PC-3 (cell line): Measurements from ENCODE around the gene CDH13. TPM values are rescaled to one million over a fixed set of nuclear protein-coding genes. Genes with fewer than 3 reads are reported as not detected.

Experiments
- ATAC-seq: fragments of 200-7000 bp; cut with Tn5 transposase; 2 replicates; pipeline ENCODE4 v1.9.1; 2020; ENCODE audit warnings: mild to moderate bottlenecking, moderate library complexity
- BruUV-seq: library from RNA; stranded (reverse); fragments of 400-500 nt; replicated peaks from 2 replicates; lab custom pipeline; 2021; lab: Mats Ljungman, UMichigan
- CTCF ChIA-PET: fragments of 300-600 bp; sonication (Branson Sonifier 250); formaldehyde crosslinking; loops from one replicate; lab custom pipeline; 2022; ENCODE audit warnings: antibody characterized with exemption; lab: Charles Lee
- POLR2A ChIA-PET: fragments of 300-600 bp; sonication (Branson Sonifier 250); formaldehyde crosslinking; loops from one replicate; lab custom pipeline; 2022; ENCODE audit warnings: antibody characterized with exemption; ENCODE audit not compliant: unreplicated experiment; lab: Charles Lee
- DNase-seq: peaks from one replicate; pipeline ENCODE4 v3.0.0-alpha.2; 2015
- H2AFZ ChIP-seq: fragments of 300-600 bp; sonication (generic); 2 replicates; pipeline ENCODE4 v1.6.0; 2016; ENCODE audit warnings: antibody characterized with exemption, low read length
- H3F3A ChIP-seq: fragments of 300-600 bp; sonication (generic); one replicate; pipeline ENCODE4 v1.6.0; 2017; ENCODE audit warnings: antibody characterized with exemption, low read length, control low read depth, mild to moderate bottlenecking; ENCODE audit not compliant: unreplicated experiment
- H3K27ac ChIP-seq: fragments of 300-600 bp; sonication (generic); 2 replicates; pipeline ENCODE4 v1.5.1; 2016; ENCODE audit warnings: mild to moderate bottlenecking, low read length
- H3K27me3 ChIP-seq: fragments of 300-600 bp; sonication (generic); 2 replicates; pipeline ENCODE4 v1.6.1; 2016; ENCODE audit warnings: low read length, mixed read lengths
- H3K36me3 ChIP-seq: fragments of 300-600 bp; sonication (generic); 2 replicates; pipeline ENCODE4 v1.6.1; 2016; ENCODE audit warnings: low read depth, mixed run types, low read length, mixed read lengths
- H3K4me1 ChIP-seq: fragments of 300-600 bp; sonication (generic); 2 replicates; pipeline ENCODE4 v1.5.1; 2016; ENCODE audit warnings: low read length; ENCODE audit not compliant: insufficient read depth
- H3K4me2 ChIP-seq: fragments of 300-600 bp; sonication (generic); 2 replicates; pipeline ENCODE4 v1.6.0; 2016; ENCODE audit warnings: low read length
- H3K4me3 ChIP-seq: fragments of 300-600 bp; sonication (generic); 2 replicates; pipeline ENCODE4 v1.5.1; 2016; ENCODE audit warnings: mild to moderate bottlenecking, low read length, mixed read lengths
- H3K79me2 ChIP-seq: fragments of 300-600 bp; sonication (generic); 2 replicates; pipeline ENCODE4 v1.6.1; 2017; ENCODE audit warnings: low read length, mixed read lengths
- H3K9ac ChIP-seq: fragments of 300-600 bp; sonication (generic); 2 replicates; pipeline ENCODE4 v1.6.0; 2016; ENCODE audit warnings: mild to moderate bottlenecking, low read length
- H3K9me2 ChIP-seq: fragments of 300-600 bp; sonication (generic); replicated peaks from 2 replicates; pipeline ENCODE4 v1.6.1; 2016; ENCODE audit warnings: mixed run types, low read length, mixed read lengths
- H3K9me3 ChIP-seq: fragments of 300-600 bp; sonication (generic); 2 replicates; pipeline ENCODE4 v1.6.1; 2016; ENCODE audit warnings: low read length, mixed read lengths
- H4K20me1 ChIP-seq: fragments of 300-600 bp; sonication (generic); 2 replicates; pipeline ENCODE4 v1.6.1; 2016; ENCODE audit warnings: low read length, mixed read lengths
- CTCF ChIP-seq: fragments of 300-600 bp; sonication (generic); conservative IDR thresholded peaks from 2 replicates; pipeline ENCODE4 v1.5.1; 2017; ENCODE audit warnings: antibody characterized with exemption, low read depth, mild to moderate bottlenecking, low read length
- EZH2 ChIP-seq: fragments of 300-600 bp; sonication (generic); IDR thresholded peaks from one replicate; pipeline ENCODE4 v1.6.1; 2017; ENCODE audit warnings: antibody characterized with exemption, mild to moderate bottlenecking, low read length; ENCODE audit not compliant: unreplicated experiment
- EZH2phosphoT487 ChIP-seq: fragments of 300-600 bp; sonication (generic); IDR thresholded peaks from 2 replicates; pipeline ENCODE4 v1.6.1; 2018; ENCODE audit warnings: mild to moderate bottlenecking, antibody characterized with exemption, low read length, borderline replicate concordance
- intact Hi-C: fragments of 100-400 bp; cut with micrococcal nuclease; formaldehyde crosslinking; loops from 2 replicates; pipeline ENCODE4 v1.9.0; 2023
- total RNA-seq: library from RNA; depleted of rRNA; stranded (reverse); fragments of >200 nt; gene quantifications from 2 replicates; pipeline ENCODE4 v1.2.3, GENCODE V29; 2014

CDH13 gene
- total RNA-seq, 1 experiment from 2014 or later: 0.36 TPM

GRCh38 chr16:83068686-83069085, 441.9 kb downstream of the CDH13 start:
- intact Hi-C loops: no loop called here
- no TSS peak for BruUV-seq
- ATAC-seq: no peak
- ChIA-PET POLR2A (no interaction called here), CTCF (no interaction called here)
- no peaks in the 10 kb centered on the region for H3K27me3 ChIP-seq
- no peaks in the 10 kb centered on the region for H3K9me2 ChIP-seq
- H3K79me2 ChIP-seq: no peaks in the 10 kb centered on the region
- no peaks in the 10 kb centered on the region for H3K9me3 ChIP-seq
- no peak overlapping the region for H3K4me3 ChIP-seq
- H3K27ac ChIP-seq: no peak overlapping the region
- H3K9ac ChIP-seq: no peak overlapping the region
- H3K36me3 ChIP-seq: no peaks in the 10 kb centered on the region
- no peaks in the 10 kb centered on the region for H3K4me1 ChIP-seq
- H2AFZ ChIP-seq: no peak overlapping the region
- H3K4me2 ChIP-seq: no peak overlapping the region
- no peaks in the 10 kb centered on the region for H3F3A ChIP-seq
- TF ChIP-seq EZH2 (no peak), CTCF (no peak), EZH2phosphoT487 (no peak)
- H4K20me1 ChIP-seq: no peaks in the 10 kb centered on the region
- DNase-seq: no peak

GRCh38 chr16:83070416-83071209, 443.8 kb downstream of the CDH13 start:
- H4K20me1 ChIP-seq: no peaks in the 10 kb centered on the region
- H2AFZ ChIP-seq: no peak overlapping the region
- no peak overlapping the region for H3K9ac ChIP-seq
- no peaks in the 10 kb centered on the region for H3K9me3 ChIP-seq
- no TSS peak for BruUV-seq
- H3K79me2 ChIP-seq: no peaks in the 10 kb centered on the region
- H3K4me3 ChIP-seq: no peak overlapping the region
- H3K4me1 ChIP-seq: no peaks in the 10 kb centered on the region
- H3F3A ChIP-seq: no peaks in the 10 kb centered on the region
- TF ChIP-seq EZH2phosphoT487 (no peak), EZH2 (no peak)
- H3K9me2 ChIP-seq: no peaks in the 10 kb centered on the region
- ATAC-seq (no peak), DNase-seq (no peak)
- intact Hi-C loops: no loop called here
- ChIA-PET POLR2A (no interaction called here), CTCF (no interaction called here)
- H3K27me3 ChIP-seq: no peaks in the 10 kb centered on the region
- H3K4me2 ChIP-seq: no peak overlapping the region
- no peaks in the 10 kb centered on the region for H3K36me3 ChIP-seq
- H3K27ac ChIP-seq: no peak overlapping the region

- ATAC-seq (no peak), DNase-seq (no peak)
- Histone ChIP-seq H3K27ac (no peak overlapping the region), H3K9me3 (no peaks in the 10 kb centered on the region), H3K4me2 (no peak overlapping the region), H3K9ac (no peak overlapping the region), H3K36me3 (no peaks in the 10 kb centered on the region), H3F3A (no peaks in the 10 kb centered on the region), H3K4me1 (no peaks in the 10 kb centered on the region), H2AFZ (no peak overlapping the region), H3K27me3 (no peaks in the 10 kb centered on the region), H3K79me2 (no peaks in the 10 kb centered on the region), H4K20me1 (no peaks in the 10 kb centered on the region), H3K4me3 (no peak overlapping the region), H3K9me2 (no peaks in the 10 kb centered on the region)
- no peak for TF ChIP-seq EZH2phosphoT487
- TF ChIP-seq CTCF: no peak
- TF ChIP-seq EZH2: no peak
- POLR2A ChIA-PET: no interaction called here
- BruUV-seq: no TSS peak
- CTCF ChIA-PET: no interaction called here
- intact Hi-C loops: no loop called here
Observed at GRCh38 chr16:83075956-83076355, 449.2 kb downstream of the CDH13 start.
